ENCODE measurements around the gene SH2B2. TPM values are rescaled to one million over a fixed set of nuclear protein-coding genes. Genes with fewer than 3 reads are reported as not detected.
A peak's percentile ranks its signal among the peaks of the same experiment; 100 is the strongest.

SH2B2 gene
- total and polyA plus RNA-seq, 8 donors: 3.1 to 8.2 (median 3.9) TPM

DNA sequence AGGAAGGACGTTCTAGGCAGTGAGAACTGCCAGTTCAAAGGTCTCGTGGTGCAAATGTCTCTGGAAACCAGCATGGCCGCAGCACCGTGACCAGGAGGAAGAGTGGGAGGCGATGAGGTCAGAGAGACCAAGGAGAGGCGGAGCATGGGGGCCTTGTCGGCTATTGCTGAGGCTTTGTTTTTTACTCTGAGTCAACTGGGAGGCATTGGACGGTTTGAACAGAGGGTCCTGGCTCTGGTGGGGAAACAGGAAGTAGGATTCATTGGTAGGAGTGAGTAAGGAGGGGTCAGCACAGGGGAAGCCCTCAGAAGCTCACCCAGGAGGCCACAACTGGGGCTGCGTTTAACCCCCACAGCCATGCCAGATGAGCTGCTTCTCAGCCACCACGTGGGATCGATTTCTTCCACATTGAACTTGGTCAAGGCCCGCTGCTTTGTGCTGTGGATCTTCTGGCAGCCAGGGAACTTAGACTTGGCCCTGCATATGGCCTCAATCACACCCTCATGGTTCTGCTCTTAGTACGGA is 22.2 kb upstream of the SH2B2 start:
- Histone ChIP-seq H3K27ac (no peak overlapping the region), H3K4me3 (no peak overlapping the region), H3K36me3 (no peaks in the 10 kb centered on the region), H3K4me1 (no peaks in the 10 kb centered on the region), H3K9me3 (no peaks in the 10 kb centered on the region), H3K27me3 (no peaks in the 10 kb centered on the region)
- TF ChIP-seq, protein P1, sequence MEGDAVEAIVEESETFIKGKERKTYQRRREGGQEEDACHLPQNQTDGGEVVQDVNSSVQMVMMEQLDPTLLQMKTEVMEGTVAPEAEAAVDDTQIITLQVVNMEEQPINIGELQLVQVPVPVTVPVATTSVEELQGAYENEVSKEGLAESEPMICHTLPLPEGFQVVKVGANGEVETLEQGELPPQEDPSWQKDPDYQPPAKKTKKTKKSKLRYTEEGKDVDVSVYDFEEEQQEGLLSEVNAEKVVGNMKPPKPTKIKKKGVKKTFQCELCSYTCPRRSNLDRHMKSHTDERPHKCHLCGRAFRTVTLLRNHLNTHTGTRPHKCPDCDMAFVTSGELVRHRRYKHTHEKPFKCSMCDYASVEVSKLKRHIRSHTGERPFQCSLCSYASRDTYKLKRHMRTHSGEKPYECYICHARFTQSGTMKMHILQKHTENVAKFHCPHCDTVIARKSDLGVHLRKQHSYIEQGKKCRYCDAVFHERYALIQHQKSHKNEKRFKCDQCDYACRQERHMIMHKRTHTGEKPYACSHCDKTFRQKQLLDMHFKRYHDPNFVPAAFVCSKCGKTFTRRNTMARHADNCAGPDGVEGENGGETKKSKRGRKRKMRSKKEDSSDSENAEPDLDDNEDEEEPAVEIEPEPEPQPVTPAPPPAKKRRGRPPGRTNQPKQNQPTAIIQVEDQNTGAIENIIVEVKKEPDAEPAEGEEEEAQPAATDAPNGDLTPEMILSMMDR (IDR thresholded peaks at IDR 0.05): no peak
- intact Hi-C loops (cut with DNase I): no loop called here
- DNase-seq: peak in 1 of 4 donors; percentile 14
- ATAC-seq: no peak

DNA sequence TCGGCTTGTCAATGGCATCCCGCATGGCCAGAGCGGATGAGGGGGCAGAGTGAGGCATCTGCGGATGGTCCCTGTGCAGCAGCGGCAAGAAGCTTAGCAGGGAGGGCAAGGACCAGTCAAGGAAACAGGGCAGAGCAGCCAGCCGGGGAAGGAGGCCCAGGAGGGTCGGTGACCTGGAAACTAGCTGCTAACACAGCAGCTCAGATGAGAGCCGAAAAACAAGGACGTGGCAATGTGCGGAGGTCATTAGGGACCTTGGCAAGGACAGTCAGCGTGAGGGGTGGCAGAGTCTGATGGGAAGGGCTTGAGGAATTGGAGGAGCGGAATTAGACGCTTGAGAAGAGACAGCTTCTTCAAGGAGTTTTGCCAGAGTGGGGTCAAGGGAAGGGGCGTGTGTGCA is 20.1 kb upstream of the SH2B2 start:
- no peak for DNase-seq
- intact Hi-C loops (cut with DNase I): no loop called here
- Histone ChIP-seq H3K36me3 (no peaks in the 10 kb centered on the region), H3K27ac (no peak overlapping the region), H3K4me3 (no peak overlapping the region), H3K4me1 (no peaks in the 10 kb centered on the region), H3K9me3 (no peaks in the 10 kb centered on the region), H3K27me3 (no peaks in the 10 kb centered on the region)
- no peak for ATAC-seq
- TF ChIP-seq, protein P1 (IDR thresholded peaks at IDR 0.05): no peak

DNA sequence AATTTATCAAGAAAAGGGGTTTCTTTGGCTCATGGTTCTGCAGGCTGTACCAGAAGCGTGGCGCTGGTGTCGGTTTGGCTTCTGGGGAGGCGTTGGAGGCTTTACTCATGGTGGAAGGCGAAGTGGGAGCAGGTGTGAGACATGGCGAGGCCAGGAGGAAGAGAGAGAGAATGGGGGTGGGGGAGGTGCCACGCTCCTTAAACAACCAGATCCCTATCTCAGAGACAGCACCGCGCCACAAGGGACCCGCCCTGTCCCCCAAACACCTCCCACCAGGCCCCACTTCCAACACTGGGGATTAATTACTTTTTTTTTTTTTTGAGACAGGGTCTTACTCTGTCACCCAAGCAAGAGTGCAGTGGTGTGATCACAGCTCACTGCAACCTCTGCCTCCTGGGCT is 18.0 kb upstream of the SH2B2 start:
- no peak overlapping the region for H3K27ac ChIP-seq
- ATAC-seq (no peak), DNase-seq (peak in 1 of 4 donors; percentile 43)
- intact Hi-C loops (cut with DNase I): no loop called here
- peaks cover 0 to 4% of the 10 kb centered on the region in 2 donors for H3K4me1 ChIP-seq
- no peak overlapping the region for H3K4me3 ChIP-seq
- TF ChIP-seq, protein P1 (IDR thresholded peaks at IDR 0.05): no peak
- H3K36me3 ChIP-seq: no peaks in the 10 kb centered on the region
- H3K9me3 ChIP-seq: no peaks in the 10 kb centered on the region
- H3K27me3 ChIP-seq: no peaks in the 10 kb centered on the region

DNA sequence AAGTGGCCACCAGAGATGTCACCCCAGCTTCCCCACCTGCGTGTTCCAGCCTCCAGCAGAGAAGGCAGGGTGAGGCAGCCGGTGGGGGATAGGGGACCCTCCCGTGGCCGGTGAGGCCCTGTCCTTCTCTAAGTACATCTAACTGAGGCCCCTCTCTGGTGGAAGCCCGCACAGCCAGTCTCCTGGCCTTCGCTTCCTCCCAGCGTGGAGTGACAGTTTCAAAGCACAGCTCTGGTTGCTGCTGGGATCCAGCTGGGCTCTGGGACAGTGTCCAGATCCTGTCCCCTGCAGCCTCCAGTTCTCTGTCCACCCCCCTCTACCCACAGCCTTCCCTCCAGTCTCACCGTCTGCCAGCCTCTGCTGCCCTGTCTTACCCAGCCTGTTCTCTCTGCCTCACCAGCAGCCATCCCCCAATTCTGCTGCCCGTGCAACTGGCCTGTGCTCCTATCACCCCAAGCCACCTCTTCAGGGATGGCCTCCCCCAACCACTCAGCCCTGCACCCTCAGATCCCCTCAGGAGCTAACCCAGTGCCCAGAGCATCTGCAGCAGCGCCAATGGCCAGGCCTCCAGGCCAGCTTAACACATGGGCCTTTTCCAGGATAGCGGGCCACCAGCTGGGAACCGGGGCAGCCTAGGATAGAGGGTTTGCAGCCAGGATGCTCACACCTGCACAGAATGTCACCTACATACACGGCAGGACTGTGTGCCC is 16.3 kb upstream of the SH2B2 start:
- H3K9me3 ChIP-seq: no peaks in the 10 kb centered on the region
- no peak for ATAC-seq
- intact Hi-C loops (cut with DNase I): loop anchor here in 1 of 2 donors (2.0 kb wide), 1 partner anchor 728 kb away; no protein-coding TSS in a partner anchor
- no peaks in the 10 kb centered on the region for H3K27me3 ChIP-seq
- peak in 1 of 4 donors; percentile 55 for DNase-seq
- TF ChIP-seq, protein P1 (IDR thresholded peaks at IDR 0.05): no peak
- H3K4me1 ChIP-seq: peaks cover 0 to 4% of the 10 kb centered on the region in 2 donors
- H3K36me3 ChIP-seq: no peaks in the 10 kb centered on the region
- H3K27ac ChIP-seq: no peak overlapping the region
- H3K4me3 ChIP-seq: no peak overlapping the region

DNA sequence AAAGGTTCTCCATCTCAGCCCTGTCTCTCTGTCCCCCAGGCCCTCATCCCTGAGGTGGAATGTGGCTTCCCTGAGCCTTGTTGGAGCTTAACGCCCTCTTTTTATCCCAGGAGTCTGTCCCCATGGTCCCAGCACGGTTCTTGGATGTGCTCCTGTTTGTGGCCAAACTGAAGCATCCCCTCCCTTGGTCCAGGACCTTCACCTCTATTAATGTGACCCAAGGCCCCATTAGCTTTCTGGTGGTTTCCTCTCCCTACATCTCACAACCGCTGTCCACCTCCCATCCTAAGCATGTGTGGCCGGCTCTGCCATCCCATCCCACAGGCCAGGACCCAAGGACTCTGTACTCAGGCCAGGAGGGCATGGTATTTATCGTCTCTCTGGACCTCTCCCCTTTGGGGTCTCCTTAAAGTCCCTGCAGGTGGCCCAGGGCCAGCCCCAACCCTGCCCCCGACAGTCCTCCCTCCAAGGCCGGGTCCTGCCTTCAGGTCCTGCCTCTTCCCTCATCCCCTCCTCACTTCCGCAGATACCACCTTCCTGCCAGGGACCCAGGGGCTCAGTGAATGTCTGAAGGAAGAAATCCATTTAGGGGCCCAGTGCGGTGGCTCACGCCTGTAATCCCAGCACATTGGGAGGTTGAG is 15.4 kb upstream of the SH2B2 start:
- Histone ChIP-seq H3K27ac (no peak overlapping the region), H3K27me3 (no peaks in the 10 kb centered on the region), H3K4me3 (no peak overlapping the region), H3K4me1 (peaks cover 0 to 4% of the 10 kb centered on the region in 2 donors), H3K9me3 (no peaks in the 10 kb centered on the region), H3K36me3 (no peaks in the 10 kb centered on the region)
- no peak for ATAC-seq
- DNase-seq: peak in 1 of 4 donors; percentile 58
- intact Hi-C loops (cut with DNase I): loop anchor here in 1 of 2 donors (2.0 kb wide), 1 partner anchor 728 kb away; no protein-coding TSS in a partner anchor
- TF ChIP-seq, protein P1 (IDR thresholded peaks at IDR 0.05): no peak
